Upper lobe of left lung (tissue), 4 donors: Measurements from ENCODE around the gene CRX.

Experiments
- EP300 ChIP-seq, 4 donors: sonication (generic); formaldehyde crosslinking; IDR thresholded peaks; one replicate each; pipeline ENCODE4 v1.5.1; 2017; ENCODE audit warnings: antibody characterized with exemption in 4 of 4, control low read depth in 2 of 4
- POLR2A ChIP-seq, 4 donors: fragments of 450-650 bp; IDR thresholded peaks; one replicate each; pipeline ENCODE4 v1.5.1; 2016 to 2017; ENCODE audit warnings: antibody characterized with exemption in 4 of 4, mild to moderate bottlenecking in 2 of 4
- POLR2AphosphoS5 ChIP-seq, 2 donors: sonication (generic); formaldehyde crosslinking; IDR thresholded peaks; one replicate each; pipeline ENCODE4 v1.5.1; 2017; ENCODE audit warnings: antibody characterized with exemption in 2 of 2
- TF ChIP-seq, protein P1 (sequence below), 6 experiments: fragments of 450-650 bp in 4 of 6; fragments of 200-600 bp in 2 of 6; sonication (generic) in 2 of 6; IDR thresholded peaks; one replicate each; pipeline ENCODE4 v1.5.1; 2016 to 2019; ENCODE audit warnings: antibody characterized with exemption in 6 of 6

DNA sequence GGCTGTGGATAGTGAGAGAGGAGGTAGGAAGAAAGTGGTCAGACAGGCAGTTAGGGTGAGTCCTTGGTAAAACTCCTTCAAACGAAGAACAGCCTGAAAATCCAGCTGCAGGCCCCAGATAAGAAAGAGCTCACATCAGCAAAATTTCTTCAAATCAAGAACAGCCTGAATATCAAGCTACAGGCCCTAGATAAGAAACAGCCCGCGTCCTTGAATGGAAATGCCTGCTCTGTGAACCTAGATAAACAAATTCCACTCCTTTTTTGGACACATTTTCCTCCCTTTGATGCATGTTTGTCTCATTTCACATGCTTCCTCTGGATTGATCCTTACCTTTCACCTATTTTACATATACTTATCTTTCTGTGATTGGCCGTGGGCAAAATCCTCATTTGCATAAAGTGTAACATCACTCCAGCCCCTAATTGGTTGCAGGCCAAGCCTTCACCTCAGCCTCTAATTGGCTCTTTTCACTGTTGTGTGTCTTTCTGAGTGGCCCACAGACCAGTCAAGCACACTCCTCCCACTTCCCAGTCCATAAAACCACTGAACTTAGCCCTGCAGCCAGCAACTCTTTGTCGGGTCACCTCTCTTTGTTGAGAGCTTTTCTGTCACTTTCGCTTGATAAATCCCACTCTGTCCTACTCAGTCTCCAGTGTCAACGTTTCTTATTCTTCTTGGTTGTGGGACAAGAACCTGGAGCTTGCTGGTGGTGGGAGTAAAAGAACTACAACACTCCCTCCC, 70.4 kb downstream of the CRX start:
- TF ChIP-seq, protein P1, sequence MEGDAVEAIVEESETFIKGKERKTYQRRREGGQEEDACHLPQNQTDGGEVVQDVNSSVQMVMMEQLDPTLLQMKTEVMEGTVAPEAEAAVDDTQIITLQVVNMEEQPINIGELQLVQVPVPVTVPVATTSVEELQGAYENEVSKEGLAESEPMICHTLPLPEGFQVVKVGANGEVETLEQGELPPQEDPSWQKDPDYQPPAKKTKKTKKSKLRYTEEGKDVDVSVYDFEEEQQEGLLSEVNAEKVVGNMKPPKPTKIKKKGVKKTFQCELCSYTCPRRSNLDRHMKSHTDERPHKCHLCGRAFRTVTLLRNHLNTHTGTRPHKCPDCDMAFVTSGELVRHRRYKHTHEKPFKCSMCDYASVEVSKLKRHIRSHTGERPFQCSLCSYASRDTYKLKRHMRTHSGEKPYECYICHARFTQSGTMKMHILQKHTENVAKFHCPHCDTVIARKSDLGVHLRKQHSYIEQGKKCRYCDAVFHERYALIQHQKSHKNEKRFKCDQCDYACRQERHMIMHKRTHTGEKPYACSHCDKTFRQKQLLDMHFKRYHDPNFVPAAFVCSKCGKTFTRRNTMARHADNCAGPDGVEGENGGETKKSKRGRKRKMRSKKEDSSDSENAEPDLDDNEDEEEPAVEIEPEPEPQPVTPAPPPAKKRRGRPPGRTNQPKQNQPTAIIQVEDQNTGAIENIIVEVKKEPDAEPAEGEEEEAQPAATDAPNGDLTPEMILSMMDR (IDR thresholded peaks at IDR 0.05): no peak
- no peak for TF ChIP-seq POLR2AphosphoS5 (IDR thresholded peaks at IDR 0.05)
- no peak for TF ChIP-seq POLR2A (IDR thresholded peaks at IDR 0.05)
- no peak for TF ChIP-seq EP300 (IDR thresholded peaks at IDR 0.05)
